Measurements from ENCODE around the gene OXSM.

Gene OXSM

DNA sequence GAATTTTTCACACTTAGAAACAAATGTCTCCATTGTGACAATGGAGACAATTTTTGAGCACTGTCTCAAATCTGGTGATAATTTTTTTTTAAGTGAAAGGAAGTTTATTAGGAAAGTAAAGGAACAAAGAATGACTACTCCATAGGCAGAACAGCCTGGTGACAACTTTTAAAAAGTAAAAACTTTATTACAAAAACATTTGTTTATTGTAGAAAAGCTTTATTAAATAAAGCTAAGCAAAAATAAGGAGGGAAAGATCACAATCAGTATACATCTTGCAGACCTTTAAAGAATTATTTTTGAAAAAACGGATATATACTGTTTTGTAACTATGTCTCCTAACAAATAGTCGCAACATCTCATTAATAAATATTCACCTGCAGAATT lies 688 bp upstream of the OXSM start:
- H4K20me1 ChIP-seq (ENCODE audit: low read depth, low read length) = no peaks in the 10 kb centered on the region
- peaks cover 19% of the 10 kb centered on the region for H3F3A ChIP-seq (ENCODE audit: insufficient read depth)
- peak overlapping the region; percentile 68 for H2AFZ ChIP-seq (ENCODE audit: low read depth, low read length, severe bottlenecking)
- H3K4me3 ChIP-seq (ENCODE audit: insufficient read depth, low read length, poor library complexity, severe bottlenecking) = peak overlapping the region; percentile 82
- H3K27ac ChIP-seq (ENCODE audit: low read depth, low read length) = peak overlapping the region; percentile 82
- TF ChIP-seq EZH2phosphoT487 (conservative IDR thresholded peaks at IDR 0.05; ENCODE audit: low read length) = no peak
- TF ChIP-seq, protein P1, sequence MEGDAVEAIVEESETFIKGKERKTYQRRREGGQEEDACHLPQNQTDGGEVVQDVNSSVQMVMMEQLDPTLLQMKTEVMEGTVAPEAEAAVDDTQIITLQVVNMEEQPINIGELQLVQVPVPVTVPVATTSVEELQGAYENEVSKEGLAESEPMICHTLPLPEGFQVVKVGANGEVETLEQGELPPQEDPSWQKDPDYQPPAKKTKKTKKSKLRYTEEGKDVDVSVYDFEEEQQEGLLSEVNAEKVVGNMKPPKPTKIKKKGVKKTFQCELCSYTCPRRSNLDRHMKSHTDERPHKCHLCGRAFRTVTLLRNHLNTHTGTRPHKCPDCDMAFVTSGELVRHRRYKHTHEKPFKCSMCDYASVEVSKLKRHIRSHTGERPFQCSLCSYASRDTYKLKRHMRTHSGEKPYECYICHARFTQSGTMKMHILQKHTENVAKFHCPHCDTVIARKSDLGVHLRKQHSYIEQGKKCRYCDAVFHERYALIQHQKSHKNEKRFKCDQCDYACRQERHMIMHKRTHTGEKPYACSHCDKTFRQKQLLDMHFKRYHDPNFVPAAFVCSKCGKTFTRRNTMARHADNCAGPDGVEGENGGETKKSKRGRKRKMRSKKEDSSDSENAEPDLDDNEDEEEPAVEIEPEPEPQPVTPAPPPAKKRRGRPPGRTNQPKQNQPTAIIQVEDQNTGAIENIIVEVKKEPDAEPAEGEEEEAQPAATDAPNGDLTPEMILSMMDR (IDR thresholded peaks at IDR 0.05; ENCODE audit: insufficient read depth, low read length, poor library complexity, severe bottlenecking) = no peak
- no peaks in the 10 kb centered on the region for H3K36me3 ChIP-seq (ENCODE audit: low read length)
- H3K9me2 ChIP-seq (replicated peaks; ENCODE audit: insufficient read depth, low read length) = no peaks in the 10 kb centered on the region
- H3K4me2 ChIP-seq (ENCODE audit: low read depth, low read length, poor library complexity, severe bottlenecking) = peak overlapping the region; percentile 77
- H3K27me3 ChIP-seq (ENCODE audit: low read length) = no peaks in the 10 kb centered on the region
- no peaks in the 10 kb centered on the region for H3K9me3 ChIP-seq (ENCODE audit: insufficient read depth, low read length)
- H3K9ac ChIP-seq (ENCODE audit: low read length) = peak overlapping the region; percentile 80
- peaks cover 7% of the 10 kb centered on the region; the same call in 1 of the 2 replicates for H3K79me2 ChIP-seq (ENCODE audit: insufficient read depth, low read length)

DNA sequence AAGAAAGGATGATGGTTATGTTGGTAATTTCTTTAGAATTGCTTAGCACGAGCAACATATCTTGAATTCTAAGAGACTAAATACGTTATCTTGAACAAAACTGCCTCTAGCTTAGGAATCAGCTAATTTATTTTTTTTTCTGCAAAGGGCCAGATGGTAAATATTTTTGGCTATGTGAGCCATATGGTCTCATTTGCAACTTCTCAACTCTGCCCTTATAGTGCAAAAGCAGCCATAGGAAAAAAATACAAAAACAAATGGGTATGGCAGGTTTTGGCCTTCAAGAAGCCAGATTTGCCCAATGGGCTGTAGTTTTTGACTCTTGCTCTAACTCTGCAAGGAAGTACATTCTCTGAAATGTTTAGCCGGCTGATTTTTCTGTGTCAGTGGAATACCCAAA lies 11.9 kb downstream of the OXSM start:
- no peak for TF ChIP-seq EZH2phosphoT487 (conservative IDR thresholded peaks at IDR 0.05; ENCODE audit: low read length)
- TF ChIP-seq, protein P1 (IDR thresholded peaks at IDR 0.05; ENCODE audit: insufficient read depth, low read length, poor library complexity, severe bottlenecking) = no peak
- no peak overlapping the region for H3K27ac ChIP-seq (ENCODE audit: low read depth, low read length)
- no peak overlapping the region for H3K4me3 ChIP-seq (ENCODE audit: insufficient read depth, low read length, poor library complexity, severe bottlenecking)
- H3K27me3 ChIP-seq (ENCODE audit: low read length) = no peaks in the 10 kb centered on the region
- H3K9me2 ChIP-seq (replicated peaks; ENCODE audit: insufficient read depth, low read length) = no peaks in the 10 kb centered on the region
- H2AFZ ChIP-seq (ENCODE audit: low read depth, low read length, severe bottlenecking) = no peak overlapping the region
- no peaks in the 10 kb centered on the region for H3F3A ChIP-seq (ENCODE audit: insufficient read depth)
- H3K9ac ChIP-seq (ENCODE audit: low read length) = no peak overlapping the region
- no peaks in the 10 kb centered on the region for H3K79me2 ChIP-seq (ENCODE audit: insufficient read depth, low read length)
- no peak overlapping the region for H3K4me2 ChIP-seq (ENCODE audit: low read depth, low read length, poor library complexity, severe bottlenecking)
- H4K20me1 ChIP-seq (ENCODE audit: low read depth, low read length) = no peaks in the 10 kb centered on the region
- no peaks in the 10 kb centered on the region for H3K9me3 ChIP-seq (ENCODE audit: insufficient read depth, low read length)
- no peaks in the 10 kb centered on the region for H3K36me3 ChIP-seq (ENCODE audit: low read length)

DNA sequence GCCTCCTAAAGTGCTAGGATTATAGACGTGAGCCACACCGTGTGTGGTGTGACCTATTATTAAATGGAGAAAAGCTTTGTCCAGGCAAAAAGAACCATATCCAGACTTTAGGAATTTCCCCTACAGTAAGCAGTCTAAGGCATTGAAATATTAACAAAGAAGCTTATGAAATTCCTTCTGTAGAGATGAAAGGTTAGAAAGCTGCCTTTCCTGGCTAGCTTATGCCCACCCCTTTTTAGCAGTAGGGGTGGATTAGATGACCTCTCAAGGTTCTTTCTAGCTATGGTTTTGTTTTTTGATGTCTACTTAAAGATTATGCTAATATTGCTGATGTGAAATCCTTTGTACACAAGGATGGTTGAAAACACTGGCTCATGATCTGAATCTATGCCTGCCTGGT lies 13.9 kb downstream of the OXSM start:
- TF ChIP-seq EZH2phosphoT487 (conservative IDR thresholded peaks at IDR 0.05; ENCODE audit: low read length) = no peak
- TF ChIP-seq, protein P1 (IDR thresholded peaks at IDR 0.05; ENCODE audit: insufficient read depth, low read length, poor library complexity, severe bottlenecking) = no peak
- Histone ChIP-seq H3K36me3 (ENCODE audit: low read length) (no peaks in the 10 kb centered on the region), H3K4me3 (ENCODE audit: insufficient read depth, low read length, poor library complexity, severe bottlenecking) (no peak overlapping the region), H3K9me2 (replicated peaks; ENCODE audit: insufficient read depth, low read length) (no peaks in the 10 kb centered on the region), H3F3A (ENCODE audit: insufficient read depth) (no peaks in the 10 kb centered on the region), H3K27ac (ENCODE audit: low read depth, low read length) (no peak overlapping the region), H4K20me1 (ENCODE audit: low read depth, low read length) (no peaks in the 10 kb centered on the region), H3K79me2 (ENCODE audit: insufficient read depth, low read length) (no peaks in the 10 kb centered on the region), H2AFZ (ENCODE audit: low read depth, low read length, severe bottlenecking) (no peak overlapping the region), H3K9ac (ENCODE audit: low read length) (no peak overlapping the region), H3K9me3 (ENCODE audit: insufficient read depth, low read length) (no peaks in the 10 kb centered on the region), H3K27me3 (ENCODE audit: low read length) (no peaks in the 10 kb centered on the region), H3K4me2 (ENCODE audit: low read depth, low read length, poor library complexity, severe bottlenecking) (no peak overlapping the region)
